Choroid plexus epithelial cell (primary cell): Measurements from ENCODE around the gene CCDC188.

Experiments
- DNase-seq: peaks from one replicate; pipeline ENCODE4 v3.0.0-alpha.2; 2010; ENCODE audit warnings: low read depth
- H3K4me3 ChIP-seq: 2 replicates; pipeline ENCODE4 v1.5.1; 2011; ENCODE audit warnings: low read depth, mild to moderate bottlenecking, control low read depth, low read length, moderate library complexity
- CTCF ChIP-seq: conservative IDR thresholded peaks from 2 replicates; pipeline ENCODE4 v1.5.1; 2011; ENCODE audit warnings: low read depth, mild to moderate bottlenecking, control low read depth, inconsistent platforms, low read length, moderate library complexity

Gene CCDC188

GRCh38 chr22:20194681-20195593 is 44.1 kb upstream of the CCDC188 start:
- TF ChIP-seq CTCF, result no peak
- no peak for DNase-seq

GRCh38 chr22:20193761-20194494 is 43.1 kb upstream of the CCDC188 start:
- DNase-seq, result no peak
- TF ChIP-seq CTCF, result no peak
- H3K4me3 ChIP-seq, result no peak overlapping the region

More at GRCh38 chr22:20194681-20195593, 44.1 kb upstream of the CCDC188 start:
- H3K4me3 ChIP-seq, result no peak overlapping the region

GRCh38 chr22:20192972-20193760 is 42.3 kb upstream of the CCDC188 start:
- H3K4me3 ChIP-seq, result no peak overlapping the region
- DNase-seq, result no peak
- TF ChIP-seq CTCF, result no peak

DNA sequence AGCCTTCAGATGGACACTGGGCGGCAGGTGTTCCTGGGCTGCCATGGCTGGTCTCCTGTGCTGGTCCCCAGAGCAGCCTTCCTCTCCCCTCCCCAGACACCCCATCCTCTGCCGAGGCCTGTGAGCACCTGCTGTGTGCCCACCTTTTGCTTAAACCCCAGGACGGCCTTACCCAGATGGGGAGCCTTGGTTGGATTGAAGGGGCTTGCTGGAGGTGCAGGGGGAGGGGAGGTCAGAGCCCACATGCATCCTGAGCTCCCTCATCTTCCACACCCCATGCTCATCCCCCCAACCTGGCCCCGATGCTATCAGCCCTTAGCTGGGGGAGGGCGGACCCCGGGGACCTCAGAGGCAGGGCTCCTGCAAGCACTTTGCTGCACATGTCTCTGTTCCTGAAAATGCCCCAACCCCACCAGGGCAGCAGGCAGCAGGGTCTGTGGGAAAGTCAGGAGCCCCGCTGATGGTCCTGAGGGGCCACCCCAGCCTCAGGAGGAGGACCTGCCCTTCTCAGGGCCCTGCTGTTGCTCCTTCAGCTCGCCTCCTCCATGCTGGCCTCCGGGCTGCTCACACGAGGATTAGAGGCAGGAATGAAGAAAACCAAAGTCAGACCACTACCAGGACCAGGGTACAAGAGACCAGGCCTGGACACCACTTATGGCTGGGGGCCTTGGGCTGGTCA is 41.6 kb upstream of the CCDC188 start:
- TF ChIP-seq CTCF, result no peak
- no peak for DNase-seq
- H3K4me3 ChIP-seq, result no peak overlapping the region

DNA sequence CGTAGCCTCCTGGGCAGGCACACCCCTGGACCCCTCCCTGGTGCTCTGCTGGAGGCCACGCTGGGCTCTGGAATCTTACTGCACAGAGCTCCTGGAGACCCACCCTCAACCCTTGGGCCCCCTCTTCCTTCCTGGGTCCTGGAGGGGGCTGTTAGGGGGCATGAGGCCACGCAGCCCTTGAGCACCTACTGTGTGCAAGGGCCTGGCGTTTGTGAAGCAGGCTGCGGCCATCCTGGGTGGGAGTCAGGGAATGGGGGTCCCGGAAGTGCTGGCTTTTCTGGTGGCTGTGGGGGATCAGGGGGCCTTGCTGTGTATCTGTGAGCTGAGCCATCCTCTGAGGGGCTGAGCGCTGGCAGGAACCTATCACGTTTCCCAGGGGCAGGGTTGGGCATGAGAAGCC is 40.9 kb upstream of the CCDC188 start:
- no peak overlapping the region for H3K4me3 ChIP-seq
- TF ChIP-seq CTCF, result no peak
- DNase-seq, result no peak

DNA sequence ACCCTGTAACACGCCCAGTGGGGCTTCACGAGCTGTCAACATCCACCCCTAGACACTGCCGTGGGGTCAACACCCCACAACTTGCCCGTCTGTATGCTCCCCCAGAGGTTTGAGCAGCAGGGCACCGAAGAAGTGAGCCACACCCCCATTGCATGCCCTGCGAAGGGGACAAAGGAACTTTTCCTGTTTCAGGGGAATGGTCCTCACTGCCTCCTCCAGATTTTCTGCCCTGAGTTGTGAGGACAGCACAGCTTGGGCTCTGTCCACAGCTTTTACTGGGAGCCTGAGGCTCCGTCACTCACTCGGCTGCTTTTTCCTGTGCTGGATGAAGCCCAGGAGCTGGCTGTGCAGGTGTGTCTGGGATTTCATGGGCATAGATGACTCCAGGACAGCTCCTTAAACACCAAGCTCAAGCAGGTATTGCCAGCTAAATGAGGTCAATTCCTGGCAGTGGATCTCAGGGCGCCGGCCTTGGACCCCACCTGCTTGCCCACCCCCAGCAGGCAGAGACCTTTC is 40.2 kb upstream of the CCDC188 start:
- no peak for TF ChIP-seq CTCF
- DNase-seq, result no peak
- H3K4me3 ChIP-seq, result no peak overlapping the region
